Subcutaneous adipose tissue (tissue), 4 donors: ENCODE data around the gene JAZF1. TPM values are rescaled to one million over a fixed set of nuclear protein-coding genes. Genes with fewer than 3 reads are reported as not detected.

ENCODE experiments used
- total RNA-seq, 4 donors: library from RNA; depleted of rRNA; stranded (reverse); fragments of >200 nt; gene quantifications; one replicate each; pipeline ENCODE4 v1.1.0, GENCODE V29; 2016
- TF ChIP-seq, protein P1 (sequence below): fragments of 450-650 bp; IDR thresholded peaks from one replicate; pipeline ENCODE4 v1.5.1; 2016; ENCODE audit warnings: low read depth, mild to moderate bottlenecking, control low read depth, antibody characterized with exemption, moderate library complexity

JAZF1 gene
- total RNA-seq, 4 donors from 2014 or later = 12.6 to 35.9 (median 23.2) TPM

GRCh38 chr7:28013019-28013418 lies 167.6 kb downstream of the JAZF1 start:
- TF ChIP-seq, protein P1, sequence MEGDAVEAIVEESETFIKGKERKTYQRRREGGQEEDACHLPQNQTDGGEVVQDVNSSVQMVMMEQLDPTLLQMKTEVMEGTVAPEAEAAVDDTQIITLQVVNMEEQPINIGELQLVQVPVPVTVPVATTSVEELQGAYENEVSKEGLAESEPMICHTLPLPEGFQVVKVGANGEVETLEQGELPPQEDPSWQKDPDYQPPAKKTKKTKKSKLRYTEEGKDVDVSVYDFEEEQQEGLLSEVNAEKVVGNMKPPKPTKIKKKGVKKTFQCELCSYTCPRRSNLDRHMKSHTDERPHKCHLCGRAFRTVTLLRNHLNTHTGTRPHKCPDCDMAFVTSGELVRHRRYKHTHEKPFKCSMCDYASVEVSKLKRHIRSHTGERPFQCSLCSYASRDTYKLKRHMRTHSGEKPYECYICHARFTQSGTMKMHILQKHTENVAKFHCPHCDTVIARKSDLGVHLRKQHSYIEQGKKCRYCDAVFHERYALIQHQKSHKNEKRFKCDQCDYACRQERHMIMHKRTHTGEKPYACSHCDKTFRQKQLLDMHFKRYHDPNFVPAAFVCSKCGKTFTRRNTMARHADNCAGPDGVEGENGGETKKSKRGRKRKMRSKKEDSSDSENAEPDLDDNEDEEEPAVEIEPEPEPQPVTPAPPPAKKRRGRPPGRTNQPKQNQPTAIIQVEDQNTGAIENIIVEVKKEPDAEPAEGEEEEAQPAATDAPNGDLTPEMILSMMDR = no peak

DNA sequence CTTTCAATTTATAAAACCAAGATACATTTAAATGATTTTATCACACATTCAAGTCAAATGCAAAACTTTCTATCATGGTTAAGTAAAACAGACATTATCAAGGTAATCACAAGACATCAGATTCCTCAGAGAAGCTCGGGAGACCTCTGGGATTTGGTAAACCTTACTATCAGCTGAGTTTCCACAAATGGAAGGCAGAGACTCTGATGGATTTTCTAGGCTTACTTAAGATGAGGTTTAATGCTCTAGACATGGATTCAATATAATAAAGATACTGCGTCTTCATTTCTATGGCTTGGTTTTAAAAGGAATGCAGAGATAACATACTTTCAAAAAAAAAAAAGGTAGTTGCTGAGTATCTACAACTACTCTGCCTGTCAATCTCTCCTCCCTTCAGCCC lies 171.7 kb downstream of the JAZF1 start:
- TF ChIP-seq, protein P1 = no peak

- TF ChIP-seq, protein P1 = no peak
These were observed 172.4 kb downstream of the JAZF1 start for GRCh38 chr7:28008171-28008570.

- TF ChIP-seq, protein P1 = no peak
These were observed 174.1 kb downstream of the JAZF1 start for GRCh38 chr7:28006491-28006890.

DNA sequence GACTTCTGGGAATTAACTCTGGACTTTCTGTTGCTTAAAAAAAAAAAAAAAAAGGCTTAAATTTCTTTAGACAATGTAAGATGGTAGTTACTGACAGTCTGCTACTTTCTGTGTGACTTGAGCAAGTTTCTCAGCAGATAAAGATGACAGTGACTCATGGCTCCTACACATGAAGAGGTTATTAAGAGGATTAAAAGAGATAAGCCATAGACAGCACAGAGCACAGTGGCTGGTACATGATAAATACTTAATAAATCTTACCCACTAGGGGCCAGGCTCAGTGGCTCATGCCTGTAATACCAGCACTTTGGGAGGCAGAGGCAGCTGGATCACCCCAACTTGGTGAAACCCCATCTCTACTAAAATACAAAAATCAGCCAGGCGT lies 174.8 kb downstream of the JAZF1 start:
- TF ChIP-seq, protein P1 = no peak

GRCh38 chr7:28005075-28005846 lies 175.3 kb downstream of the JAZF1 start:
- TF ChIP-seq, protein P1 = no peak

DNA sequence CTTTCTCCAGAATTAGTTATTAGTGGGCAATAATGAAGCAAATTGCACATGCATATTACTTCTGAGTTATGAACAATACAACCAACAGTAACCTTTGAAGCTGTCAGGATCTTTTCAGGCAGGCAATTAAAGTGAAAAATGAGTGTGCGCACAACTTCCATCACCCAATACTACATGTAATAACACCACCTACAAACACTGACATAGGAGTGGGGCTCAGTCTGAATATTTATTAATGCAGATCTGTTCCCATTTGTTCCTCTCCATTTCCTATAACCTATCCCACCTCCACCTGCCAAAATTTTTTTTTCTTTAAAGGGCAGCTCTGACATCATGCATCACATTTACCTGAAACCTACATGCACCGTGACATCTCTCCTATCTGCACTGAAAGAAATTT lies 177.2 kb downstream of the JAZF1 start:
- TF ChIP-seq, protein P1 = no peak
